ENCODE data around the gene ADAM12.

DNA sequence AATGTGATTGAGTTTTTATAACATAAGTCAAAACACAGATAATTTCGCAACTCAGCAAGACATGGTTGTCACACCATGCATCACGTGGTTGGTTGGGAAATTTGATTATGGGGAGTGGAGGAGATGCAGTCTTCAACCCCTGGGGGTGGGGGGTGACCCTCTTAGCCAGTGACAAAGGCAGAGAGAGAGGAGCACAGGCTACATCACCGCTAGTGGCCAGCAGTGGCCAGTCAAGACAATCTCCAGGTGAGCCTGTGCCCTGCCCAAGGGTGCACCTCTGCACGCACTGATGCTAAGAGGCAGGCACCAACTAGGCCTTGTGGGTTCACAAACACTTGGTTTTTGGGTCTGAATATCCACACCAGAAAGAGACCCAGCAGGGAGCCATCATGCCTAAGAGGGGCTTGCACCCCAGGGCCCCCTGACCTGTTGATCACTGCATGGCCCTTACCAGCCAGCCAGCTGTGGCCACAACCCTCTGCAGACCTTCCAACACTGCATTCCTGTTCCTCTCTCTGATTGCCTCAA lies 247.5 kb downstream of the ADAM12 start:
- TF ChIP-seq, protein P1, sequence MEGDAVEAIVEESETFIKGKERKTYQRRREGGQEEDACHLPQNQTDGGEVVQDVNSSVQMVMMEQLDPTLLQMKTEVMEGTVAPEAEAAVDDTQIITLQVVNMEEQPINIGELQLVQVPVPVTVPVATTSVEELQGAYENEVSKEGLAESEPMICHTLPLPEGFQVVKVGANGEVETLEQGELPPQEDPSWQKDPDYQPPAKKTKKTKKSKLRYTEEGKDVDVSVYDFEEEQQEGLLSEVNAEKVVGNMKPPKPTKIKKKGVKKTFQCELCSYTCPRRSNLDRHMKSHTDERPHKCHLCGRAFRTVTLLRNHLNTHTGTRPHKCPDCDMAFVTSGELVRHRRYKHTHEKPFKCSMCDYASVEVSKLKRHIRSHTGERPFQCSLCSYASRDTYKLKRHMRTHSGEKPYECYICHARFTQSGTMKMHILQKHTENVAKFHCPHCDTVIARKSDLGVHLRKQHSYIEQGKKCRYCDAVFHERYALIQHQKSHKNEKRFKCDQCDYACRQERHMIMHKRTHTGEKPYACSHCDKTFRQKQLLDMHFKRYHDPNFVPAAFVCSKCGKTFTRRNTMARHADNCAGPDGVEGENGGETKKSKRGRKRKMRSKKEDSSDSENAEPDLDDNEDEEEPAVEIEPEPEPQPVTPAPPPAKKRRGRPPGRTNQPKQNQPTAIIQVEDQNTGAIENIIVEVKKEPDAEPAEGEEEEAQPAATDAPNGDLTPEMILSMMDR (IDR thresholded peaks at IDR 0.05) = no peak
- TF ChIP-seq POLR2A (IDR thresholded peaks at IDR 0.05) = no peak
